ENCODE data around the gene TOR1AIP2.

GRCh38 chr1:179873438-179873851, 4.2 kb downstream of the TOR1AIP2 start:
- TF ChIP-seq CTCF (IDR thresholded peaks at IDR 0.05) (no peak), POLR2A (IDR thresholded peaks at IDR 0.05) (no peak)
